IMR-90 (cell line): ENCODE measurements around the gene PLXNB3.

ENCODE experiments used
- CTCF ChIP-seq: conservative IDR thresholded peaks from 2 replicates; pipeline ENCODE4 v1.5.1; 2012; ENCODE audit warnings: mild to moderate bottlenecking, low read depth, low read length, improper control_type of control experiment
- NFE2L2 ChIP-seq: fragments of 150-350 bp; IDR thresholded peaks from 2 replicates; pipeline ENCODE4 v1.6.1; 2016; ENCODE audit warnings: low read depth, mild to moderate bottlenecking, low read length
- SMC3 ChIP-seq: fragments of 150-350 bp; IDR thresholded peaks from 2 replicates; pipeline ENCODE4 v1.6.1; 2016; ENCODE audit warnings: low read depth, mild to moderate bottlenecking, antibody characterized with exemption, low read length, moderate library complexity

- TF ChIP-seq NFE2L2 = no peak
- no peak for TF ChIP-seq CTCF
- TF ChIP-seq SMC3 = no peak
Measured at GRCh38 chrX:153804621-153805020, 40.6 kb downstream of the PLXNB3 start.
